SHP77 (cell line): ENCODE measurements around the gene PITPNM3.

Source experiments
- DNase-seq, 2 experiments: peaks; one replicate each; lab custom pipeline; 2025; lab: John Stamatoyannopoulos, UW

Gene PITPNM3

DNA sequence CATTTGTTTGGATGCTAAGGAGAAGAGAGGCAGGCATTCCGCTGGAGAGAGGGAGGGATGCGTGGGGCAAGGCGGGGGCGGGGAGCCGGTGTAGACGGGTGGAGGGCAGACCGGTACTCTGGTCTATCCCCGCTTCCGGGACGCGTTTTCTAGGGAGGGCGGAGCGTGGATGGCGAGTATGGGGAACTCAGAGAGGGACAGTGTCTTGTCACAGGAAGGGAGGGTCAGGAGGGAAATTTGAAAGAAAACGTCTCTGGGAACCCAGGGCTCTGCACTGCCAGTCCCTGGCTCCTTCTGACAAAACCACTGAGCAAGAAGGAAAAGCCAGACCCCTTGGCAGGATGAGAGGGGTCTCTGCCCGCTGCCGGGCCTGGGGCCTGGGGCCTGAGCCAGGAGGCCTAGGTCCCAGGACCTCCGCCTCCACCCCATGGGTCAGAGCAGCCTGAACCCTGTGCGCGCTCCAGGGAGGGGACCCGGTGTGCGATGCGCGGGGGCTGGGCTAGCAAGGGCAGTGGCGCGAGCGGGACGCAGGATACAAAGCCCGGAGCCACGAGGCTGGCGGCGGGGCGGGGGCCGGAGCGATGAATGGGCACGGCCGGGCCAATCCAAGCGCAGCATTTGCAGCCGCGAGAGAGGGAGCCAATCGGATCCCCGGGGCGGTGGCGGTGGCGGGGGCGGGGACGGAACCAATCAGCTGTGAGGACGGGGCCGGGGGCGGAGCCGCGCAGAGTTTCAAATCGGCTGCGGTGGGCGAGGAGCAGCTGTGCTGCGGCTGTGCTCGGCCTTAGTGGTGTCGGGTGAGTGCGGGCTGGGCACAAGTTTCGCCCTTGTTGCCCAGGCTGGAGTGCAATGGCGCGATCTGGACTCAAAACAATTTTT, 112.4 kb downstream of the PITPNM3 start, which contains the start of gene PIMREG:
Gene PIMREG, plus strand, starts transcription at position 764 of the 879 bp plus-strand sequence. CDS start 656 bp downstream, outside the sequence.
- peak; percentile 97 to 98 for DNase-seq

DNA sequence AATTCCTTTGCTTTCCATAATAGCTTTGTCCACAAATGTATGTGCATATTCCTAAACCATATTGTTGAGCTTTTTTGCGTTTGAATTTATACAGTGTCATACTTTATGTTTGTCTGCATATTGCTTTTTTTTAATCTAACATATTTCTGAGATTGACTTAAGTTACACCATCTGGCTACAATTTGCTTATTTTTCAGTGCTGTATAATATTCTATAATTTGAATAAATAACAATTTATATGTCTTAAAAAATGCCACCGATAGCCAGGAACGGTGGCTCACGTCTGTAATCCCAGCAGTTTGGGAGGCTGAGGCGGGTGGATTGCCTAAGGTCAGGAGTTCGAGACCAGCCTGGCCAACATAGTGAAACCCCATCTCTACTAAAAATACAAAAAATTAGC, 113.6 kb downstream of the PITPNM3 start:
- DNase-seq = no peak

DNA sequence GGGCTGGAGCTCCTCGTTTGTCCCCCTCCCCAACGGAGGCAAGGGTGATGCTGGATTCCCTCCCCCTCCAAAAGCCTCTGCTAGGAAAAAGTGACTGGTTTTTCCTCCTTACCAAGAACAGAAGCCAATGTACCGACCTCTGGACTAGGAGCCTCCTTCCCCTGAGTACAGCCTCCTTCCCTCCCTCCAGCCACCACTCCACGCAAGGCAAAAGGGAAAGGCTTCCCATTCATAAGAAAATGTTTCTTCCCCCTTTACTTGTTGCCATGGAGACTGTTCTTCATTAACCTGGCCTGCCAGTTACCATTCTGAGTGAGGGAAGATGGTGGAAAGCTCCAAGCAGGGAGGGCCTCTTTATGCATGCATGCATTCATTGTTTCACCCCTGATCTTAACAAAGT, 116.4 kb downstream of the PITPNM3 start:
- DNase-seq = no peak

DNA sequence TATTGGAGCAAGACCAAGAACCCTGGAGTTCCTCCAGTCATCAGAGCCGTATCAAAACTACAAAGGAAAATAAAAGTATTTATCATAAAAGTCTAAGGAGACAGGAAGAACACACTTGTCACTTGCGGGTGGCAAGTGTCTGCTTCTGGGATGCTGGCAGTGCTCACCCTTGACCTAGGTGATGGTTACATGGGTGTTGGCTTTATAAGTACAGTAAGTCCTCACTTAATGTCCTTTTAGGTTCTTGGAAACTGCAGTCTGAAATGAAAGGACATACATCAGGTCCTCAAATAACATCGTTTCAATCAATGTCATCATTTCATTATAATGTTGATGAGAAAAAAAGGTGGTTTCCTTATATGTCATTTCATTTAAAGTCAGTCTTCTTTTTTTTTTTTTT, 118.4 kb downstream of the PITPNM3 start:
- no peak for DNase-seq

DNA sequence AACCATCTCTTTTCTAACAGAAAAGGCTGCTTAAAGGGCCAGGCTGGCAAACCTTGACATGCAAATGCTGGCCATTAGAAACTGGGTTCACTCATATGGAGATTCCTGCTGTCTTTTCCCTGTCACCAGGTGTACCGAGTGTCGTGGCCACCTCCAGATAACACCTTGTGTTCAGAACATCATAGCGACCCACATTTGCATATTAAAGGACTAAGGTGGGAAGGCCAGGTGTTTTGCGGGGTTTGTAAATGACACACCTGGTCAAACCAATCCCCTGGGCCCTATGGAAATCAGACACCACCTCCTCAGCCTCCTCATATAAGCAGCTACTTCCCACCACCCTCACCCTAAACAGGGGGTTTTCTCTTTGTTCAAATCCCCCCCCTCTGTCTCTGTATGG, 118.9 kb downstream of the PITPNM3 start:
- no peak for DNase-seq

DNA sequence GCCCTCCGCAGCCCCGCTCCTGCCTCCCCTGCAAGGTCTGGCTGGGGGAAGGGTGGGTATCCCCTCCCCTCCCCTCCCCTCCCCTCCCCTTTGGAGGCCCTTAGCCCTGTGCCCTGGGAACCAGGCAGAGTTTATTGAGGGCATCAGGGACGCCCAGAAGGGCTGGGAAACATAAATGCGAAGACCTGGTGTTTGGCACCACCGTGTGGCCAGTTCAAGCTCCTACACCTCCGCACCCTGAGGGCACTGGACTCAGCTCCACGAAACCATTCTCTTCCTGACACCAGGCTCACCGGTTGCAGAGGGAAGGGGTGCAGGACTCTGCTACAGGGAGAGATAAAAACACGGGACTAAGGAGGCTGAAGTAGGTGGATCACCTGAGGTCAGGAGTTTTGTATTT, 120.4 kb downstream of the PITPNM3 start:
- DNase-seq = peak; percentile 54 to 68

DNA sequence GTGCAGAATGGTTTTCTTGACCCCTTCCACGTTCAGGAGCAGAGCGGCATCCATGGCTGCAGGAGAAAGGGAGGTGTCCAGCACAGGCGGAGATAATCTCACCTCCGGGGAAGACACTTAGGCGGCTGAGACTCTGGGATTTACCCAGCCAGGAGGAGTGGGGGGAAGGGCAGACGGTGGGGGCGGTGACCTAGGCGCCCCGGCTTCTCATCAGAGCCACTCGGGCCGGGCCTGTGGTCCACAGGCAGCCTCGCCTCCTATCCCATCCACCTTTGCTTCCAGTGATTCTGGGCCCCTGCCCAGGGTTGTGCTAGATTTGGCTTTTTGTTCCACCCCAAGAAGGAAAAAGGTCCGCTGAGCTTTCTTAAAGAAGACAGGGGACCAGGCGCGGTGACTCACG, 121.3 kb downstream of the PITPNM3 start, which contains the start of gene AIPL1:
Gene AIPL1, minus strand, starts transcription at position 71 of the 400 bp plus-strand sequence. Its CDS starts 17 bp downstream, at position 54.
- DNase-seq = no peak

DNA sequence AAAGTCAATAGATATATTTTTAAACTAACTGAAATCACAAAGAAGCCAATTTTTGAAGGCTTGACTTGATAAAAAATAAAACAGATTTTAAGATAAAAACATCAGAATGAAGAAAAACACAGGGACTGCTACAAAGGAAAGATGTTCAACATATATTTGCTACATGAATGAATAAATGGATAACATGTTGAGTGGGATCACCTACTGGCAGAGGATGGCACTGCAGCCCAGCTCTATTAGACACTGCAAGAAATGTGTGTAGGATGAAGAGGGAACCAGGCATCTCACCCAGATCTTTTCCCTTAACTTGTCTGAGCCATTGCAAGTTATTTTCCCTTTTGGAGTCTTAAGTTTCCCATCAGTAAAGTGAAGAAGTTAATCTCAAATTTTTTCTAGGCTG, 125.6 kb downstream of the PITPNM3 start:
- no peak for DNase-seq

DNA sequence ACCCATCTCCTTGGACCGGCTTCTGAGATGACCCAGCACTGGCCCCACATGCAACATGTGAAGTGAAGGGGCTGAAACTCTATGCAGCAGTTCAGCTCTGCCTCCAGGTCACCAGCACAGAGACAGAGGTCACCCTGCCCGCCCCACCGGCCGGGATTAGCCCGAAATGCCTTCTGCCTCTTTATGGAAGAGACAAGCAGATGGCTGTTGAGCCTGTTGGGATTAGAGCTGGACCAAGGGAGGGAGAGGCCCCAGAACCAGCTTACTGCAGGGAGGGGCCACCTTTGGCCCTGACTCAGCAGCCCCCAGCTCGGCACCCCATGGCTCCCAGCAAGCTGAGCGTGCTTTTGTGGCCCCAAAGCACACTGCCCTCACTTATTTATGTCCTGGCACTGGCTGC, 127.1 kb downstream of the PITPNM3 start:
- DNase-seq = no peak

DNA sequence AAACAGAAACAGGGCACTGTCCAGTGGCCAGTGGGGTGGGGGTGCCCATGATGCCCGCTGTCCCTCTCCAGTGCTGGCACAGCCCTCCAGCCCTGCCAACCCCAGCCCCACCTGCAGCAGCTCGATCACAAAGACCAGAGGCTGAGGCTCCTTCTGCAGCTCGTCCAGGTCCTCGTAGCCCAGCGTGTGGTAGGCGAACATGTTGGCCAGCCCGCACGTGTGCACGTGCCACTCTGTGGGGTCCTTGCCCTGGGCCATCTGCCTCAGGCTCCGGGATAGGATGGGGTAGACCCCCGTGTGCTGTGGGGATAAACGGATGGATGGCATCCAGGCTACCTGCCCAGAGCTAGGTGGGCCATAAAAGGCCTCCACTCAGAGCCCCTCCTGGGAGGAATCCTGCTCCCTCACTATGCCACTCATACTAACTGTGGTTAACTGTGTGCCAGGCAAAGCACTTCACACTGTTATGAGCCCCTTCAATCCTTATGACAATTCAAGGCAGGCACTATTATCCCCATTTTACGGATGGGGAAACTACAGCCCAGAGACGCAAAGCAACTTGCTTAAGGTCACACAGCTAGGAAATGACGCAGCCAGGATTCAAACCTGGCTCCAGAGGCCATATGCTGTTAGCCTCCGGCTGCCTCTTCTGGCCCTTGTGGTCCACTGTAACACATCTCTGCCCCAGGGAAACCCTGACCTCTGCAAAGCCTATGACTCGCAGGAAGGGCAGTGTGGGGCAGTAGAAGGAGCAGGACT, 128.0 kb downstream of the PITPNM3 start:
- no peak for DNase-seq

DNA sequence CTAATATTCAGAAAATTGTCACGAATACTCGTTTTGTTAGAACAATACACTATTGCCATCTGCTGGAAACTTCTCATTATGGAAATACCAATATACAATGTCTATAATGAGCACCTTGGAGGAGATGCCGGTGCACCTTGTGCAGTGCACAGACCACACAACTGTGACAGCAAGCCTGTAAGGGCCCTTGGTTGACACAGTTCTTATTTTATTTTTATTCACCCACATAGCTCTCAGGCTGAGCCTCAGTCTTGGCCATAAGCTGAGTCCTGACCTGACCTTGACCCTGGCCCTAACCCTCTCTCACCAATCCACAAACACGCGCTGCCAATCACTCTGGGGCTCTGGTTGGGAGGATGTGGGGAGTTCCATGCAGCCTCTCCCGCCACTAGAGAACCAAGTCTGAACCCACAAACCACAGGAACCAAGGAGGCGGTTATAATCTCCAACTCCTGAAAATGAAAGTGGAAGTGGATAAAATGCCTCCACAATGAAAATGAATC, 129.0 kb downstream of the PITPNM3 start:
- DNase-seq = no peak

DNA sequence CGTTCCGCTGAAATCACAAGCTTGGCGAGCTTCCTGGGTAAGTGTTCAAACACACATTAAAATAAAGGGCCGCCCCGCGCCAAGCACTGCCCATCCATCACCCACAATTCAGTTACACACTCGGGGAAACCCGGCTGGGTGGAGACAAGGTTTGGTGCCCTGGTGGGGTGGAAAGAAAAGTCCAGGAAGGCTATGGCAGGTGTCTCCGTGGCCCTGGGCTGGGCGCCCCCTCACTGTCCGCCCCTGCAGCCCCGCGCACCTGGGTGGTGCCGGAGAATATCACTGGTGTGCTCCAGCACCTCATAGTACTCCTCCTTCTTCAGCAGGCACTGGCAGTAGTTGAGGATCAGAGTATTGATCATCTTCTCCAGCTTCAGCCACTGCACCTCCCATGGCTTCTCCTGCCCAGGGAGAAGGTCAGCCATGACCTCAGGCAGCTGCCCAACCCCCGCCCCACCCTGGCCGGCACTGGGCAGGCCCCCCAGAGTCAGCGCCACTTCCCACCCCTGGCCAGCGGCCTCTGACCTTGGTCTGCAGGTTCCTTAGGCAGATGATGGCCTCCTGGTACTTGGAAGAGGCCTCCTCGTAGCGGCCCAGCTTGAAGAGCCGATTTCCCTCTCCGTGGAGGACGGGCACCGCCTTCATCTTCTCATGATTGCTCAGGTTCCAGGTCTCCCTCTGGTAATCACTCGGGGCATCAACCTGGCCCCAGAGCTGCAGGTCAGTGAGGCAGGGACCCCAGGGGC, 129.8 kb downstream of the PITPNM3 start:
- DNase-seq = no peak

DNA sequence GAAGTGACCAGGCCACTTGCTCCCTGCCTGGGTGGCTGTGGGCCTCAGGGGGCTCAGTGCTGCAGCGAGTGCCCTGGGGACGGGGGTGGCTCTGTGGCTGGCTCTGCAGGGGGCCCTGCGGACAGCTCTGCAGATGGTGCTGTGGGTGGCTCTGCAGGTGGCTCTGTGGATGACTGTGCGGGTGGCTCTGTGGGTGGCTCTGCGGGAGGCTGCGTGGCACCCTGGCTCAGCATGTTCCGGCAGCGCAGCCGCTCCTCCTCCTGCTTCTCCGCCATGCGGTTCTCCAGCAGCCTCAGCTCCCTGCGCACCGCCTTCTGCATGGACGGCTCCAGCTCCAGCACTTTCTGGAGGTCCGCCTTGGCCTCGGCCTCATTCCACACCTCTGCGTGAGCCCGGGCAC, 130.9 kb downstream of the PITPNM3 start:
- no peak for DNase-seq

DNA sequence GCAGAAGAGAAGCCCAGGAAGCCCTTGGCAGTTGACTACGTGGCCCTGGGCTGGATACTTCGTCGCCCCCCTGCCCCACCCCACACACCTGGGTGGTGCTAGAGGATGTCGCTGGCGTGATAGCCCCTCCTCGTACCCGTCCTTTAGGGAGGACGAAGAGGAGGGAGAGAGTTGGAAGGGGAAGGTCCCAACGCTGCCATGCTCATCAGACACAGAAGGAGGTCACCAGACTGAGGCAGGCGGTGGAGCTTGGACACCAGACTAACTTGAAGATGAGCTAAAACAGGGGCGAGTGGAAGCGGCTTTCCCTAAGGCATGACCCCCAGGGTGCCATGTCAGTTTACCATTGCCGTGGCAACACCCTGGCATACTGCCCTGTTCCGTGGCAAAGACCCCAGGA, 132.4 kb downstream of the PITPNM3 start:
- DNase-seq = no peak

DNA sequence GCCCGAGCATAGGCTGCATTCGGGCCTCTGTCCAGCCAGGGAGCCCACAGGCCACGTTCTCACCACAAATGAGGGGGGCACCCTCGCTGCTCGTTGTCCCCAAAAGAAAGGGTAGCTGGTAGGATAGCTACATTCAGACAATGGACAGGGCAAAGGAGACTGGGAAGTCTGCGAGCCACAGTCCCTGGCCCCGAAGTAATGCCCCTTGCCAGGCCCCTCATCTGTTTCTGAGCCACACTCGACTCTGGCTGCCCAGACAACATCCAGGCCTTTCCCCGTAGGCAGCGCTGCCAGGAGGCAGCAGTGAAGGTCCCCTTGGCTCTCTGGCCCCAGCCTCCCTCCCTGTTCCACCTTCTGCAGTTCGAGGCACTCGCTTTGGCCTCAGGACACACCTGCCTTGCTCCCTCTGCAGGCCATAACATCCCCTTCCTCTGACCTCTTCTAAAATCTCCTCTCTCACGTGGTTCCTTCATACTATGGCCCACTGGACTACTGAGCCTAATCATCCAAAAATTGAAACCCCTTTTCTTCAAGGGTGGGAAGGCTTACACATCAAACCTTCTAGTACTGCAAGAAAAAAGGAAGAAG, 133.6 kb downstream of the PITPNM3 start:
- DNase-seq = no peak

DNA sequence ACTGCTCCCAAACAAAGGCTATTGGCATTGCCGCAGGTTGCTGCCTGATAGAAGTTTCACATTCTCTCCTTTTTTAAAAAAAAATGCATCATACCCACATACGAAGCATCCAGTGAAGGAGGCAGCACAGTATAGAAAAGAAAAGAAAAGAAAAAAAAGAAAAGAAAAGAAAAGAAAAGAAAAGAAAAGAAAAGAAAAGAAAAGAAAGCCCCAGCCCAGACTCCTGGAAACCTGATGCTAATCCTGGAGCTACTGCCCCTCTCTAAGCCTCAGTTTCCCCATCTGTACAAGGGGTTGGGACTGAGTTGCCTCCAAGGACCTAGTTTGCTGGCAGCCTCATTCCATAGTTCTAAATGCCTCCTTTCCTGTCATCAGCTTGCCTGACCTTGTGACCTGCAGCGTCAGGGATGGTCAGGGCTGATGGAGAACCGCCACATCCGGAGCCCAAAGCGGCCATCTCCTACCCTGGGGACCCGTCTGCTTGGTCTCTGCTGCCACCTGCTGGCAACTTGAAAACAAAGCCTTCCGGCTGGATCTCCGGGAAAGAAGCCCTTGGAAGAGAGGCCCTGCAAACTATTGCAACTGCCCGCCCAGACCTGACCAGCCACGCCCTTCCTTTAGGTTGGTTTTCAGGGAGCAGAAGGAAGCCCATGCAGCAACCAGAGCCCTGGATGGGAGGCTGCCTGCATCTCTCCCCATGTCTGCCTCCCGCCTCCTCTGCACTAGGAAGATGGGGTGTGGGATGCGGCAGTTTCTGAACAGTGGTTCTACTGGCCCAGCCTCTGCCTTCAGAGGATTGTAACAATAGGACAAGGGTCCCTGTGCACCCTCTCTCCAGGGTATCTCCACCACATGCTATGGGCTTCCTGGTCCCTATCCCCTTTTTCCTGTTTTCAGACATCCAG, 134.4 kb downstream of the PITPNM3 start:
- peak; percentile 81 to 83 for DNase-seq

DNA sequence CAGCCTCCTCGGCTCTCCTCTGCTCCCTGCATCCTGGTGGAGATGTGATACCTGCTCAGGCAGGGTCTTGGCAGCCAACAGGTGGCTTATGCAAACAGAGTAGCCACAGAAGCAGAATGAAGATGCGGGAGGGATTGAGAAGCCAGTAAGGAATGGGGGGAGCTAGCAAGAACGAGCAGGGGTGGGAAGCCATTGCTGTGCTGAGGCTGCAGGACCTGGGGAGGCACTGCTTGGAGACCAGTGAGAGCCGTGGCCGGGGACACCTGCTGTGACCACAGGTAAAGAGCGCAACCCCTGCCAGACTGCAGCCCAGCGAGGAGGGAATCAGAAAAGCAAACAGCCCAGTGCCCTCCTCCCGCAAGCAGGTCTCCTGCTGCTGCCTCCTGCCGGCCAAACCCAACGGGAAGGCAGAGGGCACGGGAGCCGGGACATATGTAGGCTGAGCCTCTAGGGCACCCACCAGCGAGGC, 136.1 kb downstream of the PITPNM3 start:
- peak in 1 of 2 experiments; percentile 52 for DNase-seq

DNA sequence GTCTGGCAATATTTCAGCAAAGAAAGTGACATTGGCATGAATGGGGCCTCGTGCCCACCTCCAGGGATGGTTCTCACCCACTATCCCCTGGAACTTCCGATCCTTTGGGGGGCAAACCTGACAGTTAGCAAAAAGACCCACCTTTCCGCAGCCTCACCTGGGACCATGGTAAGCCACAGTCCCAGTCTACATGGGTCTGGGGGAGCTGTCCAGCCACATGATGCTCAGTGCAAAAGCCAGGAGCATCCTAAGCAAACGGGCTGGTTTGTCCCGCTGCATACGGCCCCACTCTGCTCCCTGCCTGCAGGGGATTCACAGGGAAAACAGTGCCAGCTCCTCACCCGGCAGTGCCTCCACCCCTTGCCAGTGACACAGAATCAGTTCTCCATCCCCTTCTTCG, 140.7 kb downstream of the PITPNM3 start:
- DNase-seq = no peak

DNA sequence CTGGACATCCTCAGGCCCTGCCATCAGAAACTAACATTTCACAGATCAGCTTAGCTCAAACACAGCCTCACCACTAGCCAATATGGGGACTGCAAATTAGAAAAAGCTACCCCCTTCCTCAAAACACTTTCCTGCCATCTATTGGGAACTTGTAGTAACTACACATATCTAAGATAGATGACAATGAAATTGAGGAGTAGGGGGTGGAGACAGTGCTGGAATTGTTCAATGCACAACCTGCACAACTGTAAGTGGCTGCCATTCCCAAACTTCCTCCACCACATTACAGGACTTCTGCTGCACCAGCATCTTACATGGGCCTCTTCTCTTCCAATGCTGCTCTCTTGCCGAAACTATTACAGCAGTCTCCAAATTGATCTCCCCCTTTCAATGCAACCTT, 143.3 kb downstream of the PITPNM3 start:
- peak; percentile 63 to 65 for DNase-seq

DNA sequence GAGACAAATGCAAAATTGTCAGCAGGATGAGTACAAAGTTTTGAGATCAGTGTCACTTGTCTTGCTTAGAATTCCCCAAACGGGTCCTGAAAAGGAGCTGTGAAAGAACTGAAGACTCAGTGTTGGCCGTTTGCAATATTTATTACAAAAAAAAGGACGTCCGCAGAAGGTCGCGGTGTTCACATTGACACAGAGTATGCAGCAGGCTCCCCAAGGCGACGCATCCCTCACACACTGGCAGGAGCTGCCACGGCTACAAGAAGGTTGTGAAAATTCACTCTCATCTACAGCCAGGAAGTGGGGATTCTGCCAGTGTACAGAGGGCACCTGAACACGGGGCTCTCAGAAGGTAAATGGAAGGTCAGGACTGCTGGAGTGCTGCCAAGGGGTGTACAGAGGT, 147.6 kb downstream of the PITPNM3 start:
- no peak for DNase-seq
